ENCODE measurements around the gene ARID3A.

Gene ARID3A

GRCh38 chr19:913080-913748 lies 12.6 kb upstream of the ARID3A start, which contains the start of gene R3HDM4:
R3HDM4 (minus strand) TSS chr19:913219; CDS start chr19:913157, 62 bp downstream.
- DNase-seq = no peak

- DNase-seq = no peak
Observed at GRCh38 chr19:916645-917322, 9.1 kb upstream of the ARID3A start.

- DNase-seq = no peak
Observed at GRCh38 chr19:917323-918151, 8.3 kb upstream of the ARID3A start, which contains the start of gene KISS1R. KISS1R (plus strand) TSS chr19:917333; CDS start chr19:917503, 170 bp downstream.

- no peak for DNase-seq
Observed at GRCh38 chr19:918152-918437, 7.7 kb upstream of the ARID3A start.

GRCh38 chr19:918481-919198 lies 7.2 kb upstream of the ARID3A start:
- no peak for DNase-seq

DNA sequence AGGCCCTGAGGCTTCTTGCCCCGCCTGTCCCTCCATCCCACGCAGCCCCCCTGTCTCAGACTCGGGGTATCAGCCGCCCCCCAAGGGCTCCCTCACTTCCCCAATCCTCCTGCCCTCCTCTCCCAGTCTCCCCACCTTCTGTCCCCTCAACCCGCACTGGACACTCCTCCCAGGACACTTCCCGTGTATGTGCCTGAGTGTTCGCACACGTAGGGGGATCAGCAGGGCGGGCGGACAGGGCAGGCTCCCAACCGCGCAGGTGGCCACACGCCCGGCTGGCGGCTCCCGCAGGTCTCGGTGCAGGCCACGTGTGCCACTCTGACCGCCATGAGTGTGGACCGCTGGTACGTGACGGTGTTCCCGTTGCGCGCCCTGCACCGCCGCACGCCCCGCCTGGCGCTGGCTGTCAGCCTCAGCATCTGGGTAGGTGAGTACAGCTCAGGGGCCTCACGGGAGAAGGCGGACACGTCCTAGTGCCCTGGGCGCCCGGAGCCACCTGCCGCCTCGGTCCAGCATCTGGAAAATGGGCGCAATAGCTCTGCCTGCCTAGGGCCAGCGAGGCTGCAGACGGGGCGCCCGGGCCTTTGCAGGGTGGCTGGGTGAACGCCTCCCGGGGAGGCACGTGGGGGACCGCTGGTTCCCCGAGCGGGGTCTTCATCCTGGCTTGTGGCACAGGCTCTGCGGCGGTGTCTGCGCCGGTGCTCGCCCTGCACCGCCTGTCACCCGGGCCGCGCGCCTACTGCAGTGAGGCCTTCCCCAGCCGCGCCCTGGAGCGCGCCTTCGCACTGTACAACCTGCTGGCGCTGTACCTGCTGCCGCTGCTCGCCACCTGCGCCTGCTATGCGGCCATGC lies 6.4 kb upstream of the ARID3A start:
- DNase-seq = no peak

DNA sequence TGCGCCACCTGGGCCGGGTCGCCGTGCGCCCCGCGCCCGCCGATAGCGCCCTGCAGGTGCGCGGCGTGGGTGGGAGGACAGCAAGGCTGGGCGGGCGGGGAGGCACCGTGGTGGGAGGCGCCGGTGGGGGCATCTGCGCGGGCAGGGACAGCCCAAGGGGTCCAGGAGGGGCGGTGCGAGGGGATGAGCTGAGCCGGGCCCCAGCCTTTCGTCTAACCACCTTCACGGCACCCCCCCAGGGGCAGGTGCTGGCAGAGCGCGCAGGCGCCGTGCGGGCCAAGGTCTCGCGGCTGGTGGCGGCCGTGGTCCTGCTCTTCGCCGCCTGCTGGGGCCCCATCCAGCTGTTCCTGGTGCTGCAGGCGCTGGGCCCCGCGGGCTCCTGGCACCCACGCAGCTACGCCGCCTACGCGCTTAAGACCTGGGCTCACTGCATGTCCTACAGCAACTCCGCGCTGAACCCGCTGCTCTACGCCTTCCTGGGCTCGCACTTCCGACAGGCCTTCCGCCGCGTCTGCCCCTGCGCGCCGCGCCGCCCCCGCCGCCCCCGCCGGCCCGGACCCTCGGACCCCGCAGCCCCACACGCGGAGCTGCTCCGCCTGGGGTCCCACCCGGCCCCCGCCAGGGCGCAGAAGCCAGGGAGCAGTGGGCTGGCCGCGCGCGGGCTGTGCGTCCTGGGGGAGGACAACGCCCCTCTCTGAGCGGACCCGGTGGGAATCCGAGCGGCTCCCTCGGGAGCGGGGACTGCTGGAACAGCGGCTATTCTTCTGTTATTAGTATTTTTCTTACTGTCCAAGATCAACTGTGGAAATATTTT lies 5.6 kb upstream of the ARID3A start:
- no peak for DNase-seq

- DNase-seq = no peak
Observed at GRCh38 chr19:924553-925086, 1.2 kb upstream of the ARID3A start.

DNA sequence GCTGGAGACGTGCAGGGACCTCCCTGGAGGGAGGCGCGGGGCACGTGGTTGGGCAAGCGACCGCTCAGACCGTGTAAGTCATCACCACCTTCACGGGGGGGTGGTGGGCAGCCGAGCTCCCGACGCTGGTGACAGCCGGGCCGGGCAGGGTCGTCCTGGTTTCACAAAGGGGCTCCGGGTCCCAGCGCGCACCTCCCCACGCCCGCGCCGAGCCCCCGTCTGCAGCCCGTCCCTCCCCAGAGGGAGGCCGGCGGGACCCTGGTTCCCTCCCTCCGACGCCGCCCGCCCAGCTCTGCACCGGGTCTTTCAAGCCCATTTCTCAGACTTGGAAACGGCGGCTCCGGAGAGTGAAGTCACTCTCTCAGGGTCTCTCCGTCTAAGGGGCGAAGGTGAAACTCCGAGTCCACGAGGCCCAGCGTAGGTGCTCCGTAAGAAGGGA lies 729 bp upstream of the ARID3A start:
- no peak for DNase-seq

- no peak for DNase-seq
Observed at GRCh38 chr19:926323-926588, 421 bp downstream of the ARID3A start.

- peak; percentile 66 for DNase-seq
Observed at GRCh38 chr19:926589-927350, 935 bp downstream of the ARID3A start.

- DNase-seq = no peak
Observed at GRCh38 chr19:927351-927779, 1.5 kb downstream of the ARID3A start.

GRCh38 chr19:927780-928401 lies 2.1 kb downstream of the ARID3A start:
- no peak for DNase-seq

DNA sequence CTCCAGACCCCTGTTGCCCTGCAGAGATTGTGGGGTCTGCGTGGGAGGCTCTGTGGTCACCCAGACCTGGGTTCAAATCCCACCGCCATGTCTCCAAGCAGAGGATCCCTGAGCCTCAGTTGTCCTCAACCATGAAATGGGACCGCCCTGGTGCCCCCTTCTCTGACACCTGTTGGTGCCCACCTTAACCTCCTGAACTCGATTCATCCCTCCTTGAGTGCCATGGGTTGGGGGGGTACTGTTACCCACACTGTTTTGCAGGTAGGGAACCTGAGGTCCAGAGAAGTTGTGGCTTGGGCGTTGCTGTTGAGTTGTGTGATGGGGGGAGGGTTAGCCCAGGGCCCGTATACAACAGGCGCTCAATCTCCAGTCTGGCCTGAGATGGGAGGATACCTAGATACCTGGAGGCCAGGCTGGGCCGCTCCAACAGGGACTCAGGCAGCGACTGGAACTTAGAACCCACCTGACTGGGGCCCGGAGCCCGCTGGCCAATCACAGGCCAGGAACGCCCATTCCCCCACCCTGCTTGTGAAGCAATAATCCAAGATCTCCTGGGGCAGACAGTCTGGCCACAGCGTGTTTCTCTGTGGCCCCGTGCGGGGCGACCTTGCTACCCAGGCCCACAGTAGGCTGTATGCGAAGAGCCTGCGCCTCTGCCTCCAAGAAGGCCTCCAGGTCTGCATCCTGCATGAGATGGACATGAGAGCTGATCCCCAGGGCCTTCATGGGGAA lies 2.8 kb downstream of the ARID3A start:
- DNase-seq = no peak

GRCh38 chr19:929203-929890 lies 3.5 kb downstream of the ARID3A start:
- no peak for DNase-seq

DNA sequence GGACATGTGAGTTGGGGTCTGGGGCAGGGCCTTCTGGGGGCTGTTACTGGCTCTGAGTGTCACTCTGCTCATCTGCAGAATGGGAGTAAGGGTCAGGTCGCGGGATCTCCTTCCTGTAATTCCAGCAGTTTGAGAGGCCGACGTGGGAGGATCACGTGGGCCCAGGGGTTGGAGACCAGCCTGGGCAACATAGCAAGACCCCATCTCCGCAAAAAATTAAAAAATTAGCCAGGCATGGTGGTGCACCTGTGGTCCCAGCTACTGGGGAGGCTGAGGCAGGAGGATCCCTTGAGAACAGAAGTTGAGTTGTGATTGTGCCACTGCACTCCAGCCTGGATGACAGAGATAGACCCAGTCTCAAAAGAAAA lies 4.0 kb downstream of the ARID3A start:
- no peak for DNase-seq

DNA sequence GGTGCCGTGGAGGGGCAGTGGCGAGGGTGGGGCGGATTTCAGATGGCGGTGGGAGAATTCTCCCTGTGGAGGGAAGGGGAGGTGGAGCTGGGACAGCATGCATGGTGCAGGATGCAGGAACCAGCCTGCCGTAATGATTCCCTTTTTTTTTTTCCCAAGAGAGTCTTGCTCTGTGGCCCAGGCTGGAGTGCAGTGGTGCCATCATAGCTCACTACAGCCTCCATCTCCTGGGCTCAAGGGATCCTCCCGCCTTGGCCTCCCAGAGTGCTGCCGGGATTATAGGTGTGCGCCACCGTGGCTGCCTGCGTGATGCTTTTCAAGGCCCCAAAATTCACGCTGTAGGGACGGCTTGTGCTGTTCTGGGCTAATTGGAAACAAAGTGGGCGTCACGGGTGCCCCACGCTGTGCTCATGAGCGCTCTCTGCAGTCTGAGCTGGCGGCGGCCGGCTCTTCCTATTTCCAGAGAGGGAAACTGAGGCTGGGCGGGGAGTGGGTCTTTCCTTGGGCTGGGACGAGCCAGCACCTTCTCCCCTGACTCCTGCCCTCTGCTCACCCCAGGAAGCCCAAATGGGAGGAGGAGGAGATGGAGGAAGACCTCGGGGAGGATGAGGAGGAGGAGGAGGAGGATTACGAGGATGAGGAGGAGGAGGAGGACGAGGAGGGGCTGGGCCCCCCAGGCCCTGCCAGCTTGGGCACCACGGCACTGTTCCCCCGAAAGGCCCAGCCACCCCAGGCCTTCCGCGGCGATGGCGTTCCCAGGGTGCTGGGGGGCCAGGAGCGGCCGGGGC lies 6.2 kb downstream of the ARID3A start:
- DNase-seq = no peak

All from SIG-M5 (cell line).